NCI-H345 (cell line): Measurements from ENCODE around the gene VPS13D.

Experiments
- DNase-seq: peaks from one replicate; lab custom pipeline; 2025; lab: John Stamatoyannopoulos, UW

VPS13D gene

GRCh38 chr1:12432897-12433296 is 203.1 kb downstream of the VPS13D start:
- no peak for DNase-seq

GRCh38 chr1:12433323-12434053 is 203.7 kb downstream of the VPS13D start:
- DNase-seq: no peak

GRCh38 chr1:12434174-12434573 is 204.3 kb downstream of the VPS13D start:
- no peak for DNase-seq

GRCh38 chr1:12434686-12435085 is 204.9 kb downstream of the VPS13D start:
- DNase-seq: no peak

GRCh38 chr1:12435639-12436344 is 206.0 kb downstream of the VPS13D start:
- DNase-seq: no peak

- no peak for DNase-seq
Observed at GRCh38 chr1:12436345-12436658, 206.5 kb downstream of the VPS13D start.

- DNase-seq: no peak
Observed at GRCh38 chr1:12436817-12437599, 207.2 kb downstream of the VPS13D start.

- DNase-seq: no peak
Observed at GRCh38 chr1:12437629-12438028, 207.8 kb downstream of the VPS13D start.

- no peak for DNase-seq
Observed at GRCh38 chr1:12438349-12438924, 208.6 kb downstream of the VPS13D start.

GRCh38 chr1:12439073-12439472 is 209.2 kb downstream of the VPS13D start:
- DNase-seq: no peak

- no peak for DNase-seq
Observed at GRCh38 chr1:12441414-12442105, 211.7 kb downstream of the VPS13D start.

GRCh38 chr1:12442217-12442616 is 212.4 kb downstream of the VPS13D start:
- DNase-seq: no peak

- DNase-seq: no peak
Observed at GRCh38 chr1:12443151-12443550, 213.3 kb downstream of the VPS13D start.

GRCh38 chr1:12444329-12444841 is 214.6 kb downstream of the VPS13D start:
- DNase-seq: no peak

GRCh38 chr1:12445257-12445656 is 215.4 kb downstream of the VPS13D start:
- no peak for DNase-seq

- no peak for DNase-seq
Observed at GRCh38 chr1:12446593-12446992, 216.8 kb downstream of the VPS13D start.

- DNase-seq: no peak
Observed at GRCh38 chr1:12447307-12447706, 217.5 kb downstream of the VPS13D start.

- DNase-seq: no peak
Observed at GRCh38 chr1:12447849-12448312, 218.1 kb downstream of the VPS13D start.

- DNase-seq: no peak
Observed at GRCh38 chr1:12448746-12449177, 218.9 kb downstream of the VPS13D start.

GRCh38 chr1:12450090-12450755 is 220.4 kb downstream of the VPS13D start:
- no peak for DNase-seq
